Activated T-helper 9 cell treated with anti-CD3 and anti-CD28 coated beads, Interleukin-2, amount 50 U/mL, for 16 hours (primary cell): ENCODE results near the gene UBTD1.
"Not testable (repeated sequence)": the region's sequence is repeated elsewhere in the genome, so short reads cannot be mapped to it uniquely, and the experiment has no call there.

Source experiments
- DNase-seq: peaks from one replicate; pipeline ENCODE4 v3.0.0-alpha.2; 2020; ENCODE audit warnings: low read depth

UBTD1 gene

DNA sequence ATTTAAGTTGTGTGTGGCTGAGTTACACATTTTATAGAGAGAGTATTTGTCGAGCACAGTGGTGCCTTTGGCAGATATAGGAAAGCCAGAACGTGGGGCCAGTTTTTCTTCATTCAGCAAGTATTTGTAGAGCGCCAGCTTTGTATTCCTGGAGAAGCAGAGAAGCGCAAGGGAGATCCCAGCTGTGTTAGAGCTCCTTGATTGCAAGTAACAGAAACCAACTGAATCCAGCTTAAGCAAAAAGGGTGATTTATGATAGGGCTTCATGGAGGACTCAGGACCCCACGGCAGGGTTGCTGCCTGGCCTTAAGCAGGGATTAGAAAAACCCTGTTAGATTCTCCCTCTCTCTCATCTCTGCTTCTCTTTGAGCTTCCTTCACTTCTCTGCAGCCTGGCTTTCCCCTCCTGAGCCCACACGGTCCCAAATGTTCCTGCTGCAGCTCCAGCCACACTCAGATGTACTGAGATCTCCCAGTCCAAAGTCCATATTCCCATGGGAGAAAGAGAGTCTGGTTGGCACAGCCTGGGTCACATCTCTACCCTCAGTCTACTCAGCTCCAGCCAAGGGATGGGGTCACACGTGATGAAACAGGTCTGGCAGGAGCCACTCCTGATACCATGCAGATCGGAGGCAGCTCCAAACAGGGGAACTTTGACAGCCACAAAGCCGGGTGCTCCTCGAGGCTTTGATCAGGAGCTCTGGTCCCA, 16.7 kb downstream of the UBTD1 start:
- DNase-seq, result no peak

DNA sequence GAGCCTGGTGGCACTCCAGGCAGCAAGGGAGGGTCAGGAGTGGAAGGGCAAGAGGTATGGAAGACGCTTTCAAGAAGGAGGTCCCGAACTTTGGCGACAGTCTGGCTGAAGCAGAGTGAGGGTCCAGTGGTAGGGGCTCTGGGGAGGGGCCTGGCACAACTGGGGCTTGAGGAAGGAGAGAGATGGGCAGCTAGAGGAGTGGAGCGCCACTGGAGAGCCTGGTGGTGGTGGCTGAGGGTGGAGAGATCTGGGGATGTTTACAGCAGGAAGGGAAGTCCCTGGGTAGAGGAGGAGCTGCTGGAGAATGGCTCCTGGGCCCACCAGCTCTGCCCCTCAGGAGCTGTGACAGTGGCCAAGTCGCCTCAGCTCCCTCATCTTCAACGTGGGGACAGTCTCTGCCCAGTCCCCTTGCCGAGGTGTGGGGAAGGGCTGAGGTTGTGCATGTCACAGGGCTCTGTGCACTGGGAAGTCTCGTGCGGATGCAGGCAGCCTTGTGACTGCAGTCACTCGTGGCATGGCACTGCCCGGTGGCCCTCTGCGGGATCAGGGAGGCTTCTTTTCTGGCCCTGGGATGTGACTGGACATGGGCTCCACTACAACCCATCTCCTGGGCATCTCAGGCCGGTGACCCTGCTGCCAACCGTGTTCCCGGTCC, 18.5 kb downstream of the UBTD1 start:
- DNase-seq, result no peak

DNA sequence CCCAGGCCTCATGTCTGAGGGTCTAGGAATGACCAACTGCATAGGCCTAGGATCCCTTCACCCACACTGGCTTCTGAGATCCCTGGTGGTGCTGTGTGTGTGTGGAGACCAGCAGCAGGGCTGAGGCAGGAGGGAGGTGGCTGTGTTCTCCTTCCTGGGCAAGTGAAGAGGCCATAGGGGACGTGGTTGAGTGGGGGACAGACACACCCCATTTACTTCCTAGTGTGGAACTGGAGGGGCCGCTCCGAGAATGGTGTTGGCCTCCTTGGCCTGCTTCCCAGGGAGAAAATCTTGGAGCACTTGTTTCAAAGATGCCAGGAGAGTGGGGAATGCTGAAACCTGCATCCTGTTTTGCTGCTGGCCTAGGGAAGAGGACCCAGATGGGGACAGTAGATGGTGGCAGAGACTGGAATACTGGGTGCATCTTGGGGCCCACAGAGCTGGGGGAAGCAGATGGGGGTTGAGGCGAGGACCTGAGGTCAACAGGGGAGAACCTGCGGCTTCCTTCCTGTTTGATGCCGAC, 19.1 kb downstream of the UBTD1 start:
- DNase-seq, result no peak

DNA sequence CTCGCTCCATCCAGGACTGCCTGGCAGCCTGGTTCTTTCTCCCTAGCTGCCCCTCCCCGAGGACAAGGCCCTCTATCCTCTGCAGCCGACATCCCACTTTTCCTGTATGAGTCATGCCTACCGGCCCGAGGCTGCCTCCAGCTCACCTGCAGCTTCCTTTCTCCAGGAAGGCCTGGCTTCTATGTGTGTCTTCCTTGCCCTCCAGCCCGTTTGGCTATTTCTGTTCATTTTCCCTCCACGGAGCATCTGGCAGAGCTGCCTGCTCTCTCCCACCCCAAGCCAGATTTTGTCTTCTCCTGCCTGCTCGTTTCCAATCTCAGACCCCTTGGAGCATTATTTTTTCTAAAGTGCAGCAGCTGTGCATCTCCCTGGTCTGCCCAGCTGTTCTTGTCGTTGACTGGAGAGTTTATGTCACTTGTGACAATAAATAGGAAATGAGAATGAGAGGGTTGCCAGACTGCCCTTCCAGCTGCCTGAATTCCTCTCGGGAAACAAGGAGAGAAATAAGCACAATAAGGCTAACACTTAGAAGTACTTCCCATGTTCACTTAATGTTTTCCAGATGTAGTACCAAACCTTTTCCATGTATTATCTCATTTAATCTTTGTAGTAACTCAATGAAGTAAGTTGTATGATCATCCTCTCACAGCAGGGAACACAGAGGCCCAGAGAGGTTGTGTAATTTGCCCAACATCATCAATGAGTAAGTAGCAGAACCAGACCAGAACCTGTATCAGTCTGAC, 19.7 kb downstream of the UBTD1 start:
- no peak for DNase-seq

DNA sequence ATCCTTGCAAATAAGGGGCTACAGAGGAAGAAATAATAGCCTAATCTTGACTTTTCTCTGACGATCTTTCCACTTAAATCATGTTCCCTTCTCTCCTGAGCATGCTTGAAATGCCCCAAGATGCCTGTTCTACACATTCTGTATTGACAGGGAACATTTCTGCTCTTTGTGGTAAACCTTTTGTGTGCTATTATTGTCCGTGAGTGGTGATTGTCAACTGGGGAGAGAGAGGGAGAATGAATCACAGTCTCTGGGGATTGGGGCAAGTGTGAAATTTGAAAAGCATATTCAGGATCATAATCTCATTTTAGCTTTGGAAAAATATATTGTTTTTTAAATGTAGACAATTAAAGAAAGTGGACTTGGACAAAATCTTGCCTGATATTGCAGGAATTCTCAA, 20.6 kb downstream of the UBTD1 start:
- no peak for DNase-seq

DNA sequence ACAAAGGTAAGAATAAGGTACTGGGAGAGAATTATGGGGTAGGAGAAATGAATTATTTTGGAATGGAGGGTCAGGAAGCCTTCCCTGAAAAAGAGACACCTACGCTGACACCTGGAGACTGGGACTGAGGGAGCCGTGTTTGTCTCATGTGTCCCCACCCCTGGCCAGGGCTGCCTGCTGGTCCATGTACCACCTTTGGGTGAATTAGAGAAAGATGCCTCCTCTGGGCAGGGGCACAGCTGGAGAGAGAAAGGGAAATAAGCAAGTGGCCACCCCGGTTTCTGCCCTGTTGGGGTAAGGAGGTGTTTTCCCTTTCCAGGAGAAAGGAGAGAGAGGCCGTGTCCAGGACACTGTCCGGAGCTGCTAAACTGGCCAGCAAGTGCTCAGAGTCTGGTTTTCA, 21.8 kb downstream of the UBTD1 start:
- no peak for DNase-seq

DNA sequence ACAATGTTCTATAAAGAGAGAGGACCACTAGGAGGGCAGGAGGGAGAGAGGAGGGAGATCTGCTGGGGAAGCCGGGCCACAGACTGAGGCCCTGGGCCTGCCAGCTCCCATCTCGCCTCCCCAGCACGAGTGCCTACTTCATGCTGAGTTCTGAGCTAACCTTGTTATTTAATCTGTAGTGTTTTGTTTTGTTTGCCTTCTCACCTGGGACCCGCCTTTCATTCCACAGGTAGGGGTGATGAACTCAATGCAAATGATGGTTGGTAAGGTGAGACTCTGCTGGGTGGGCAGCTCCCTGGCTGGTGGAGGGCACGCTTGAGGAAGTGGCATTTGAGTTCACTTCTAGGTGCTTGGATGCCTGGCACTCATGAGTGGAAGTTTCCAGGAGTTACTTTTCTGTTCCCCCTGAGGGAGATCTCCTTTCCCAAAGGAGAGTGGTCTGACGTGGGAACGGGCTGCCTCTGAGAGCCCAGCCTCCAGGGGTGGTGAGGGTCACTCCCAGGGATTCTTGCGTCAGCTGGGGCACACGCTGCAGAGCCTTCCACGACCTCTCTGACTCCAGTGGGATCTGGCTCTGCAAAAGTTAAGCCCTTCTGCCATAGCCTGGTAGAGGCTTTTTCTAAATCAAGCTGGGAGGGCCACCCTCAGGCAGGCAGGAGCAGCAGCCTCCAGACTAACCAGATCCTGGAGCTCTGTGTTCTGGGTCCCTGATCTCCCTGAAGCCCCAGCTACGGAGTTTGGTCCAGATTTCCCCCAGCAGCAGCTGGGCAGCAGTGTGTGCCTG, 22.4 kb downstream of the UBTD1 start:
- DNase-seq, result no peak

DNA sequence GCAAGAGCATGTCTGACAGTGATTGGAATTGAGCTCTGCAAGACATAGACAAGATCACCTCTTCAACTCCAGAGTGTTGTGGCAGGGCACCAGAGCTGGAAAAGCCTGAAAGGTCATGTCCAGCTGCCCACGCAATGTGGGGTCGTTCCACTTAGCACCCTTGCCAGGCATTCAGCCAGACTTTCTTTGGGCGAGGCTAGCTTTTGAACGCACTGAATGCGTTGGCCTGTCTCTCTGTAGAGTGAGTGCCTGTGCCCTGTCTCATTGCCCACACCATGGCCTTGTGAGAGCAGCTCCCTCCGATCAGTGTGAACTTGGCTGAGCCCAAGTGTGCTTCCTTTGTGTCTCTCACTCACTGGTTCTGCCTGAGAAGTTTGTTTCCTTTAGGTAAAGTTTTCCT, 23.3 kb downstream of the UBTD1 start:
- DNase-seq, result no peak

DNA sequence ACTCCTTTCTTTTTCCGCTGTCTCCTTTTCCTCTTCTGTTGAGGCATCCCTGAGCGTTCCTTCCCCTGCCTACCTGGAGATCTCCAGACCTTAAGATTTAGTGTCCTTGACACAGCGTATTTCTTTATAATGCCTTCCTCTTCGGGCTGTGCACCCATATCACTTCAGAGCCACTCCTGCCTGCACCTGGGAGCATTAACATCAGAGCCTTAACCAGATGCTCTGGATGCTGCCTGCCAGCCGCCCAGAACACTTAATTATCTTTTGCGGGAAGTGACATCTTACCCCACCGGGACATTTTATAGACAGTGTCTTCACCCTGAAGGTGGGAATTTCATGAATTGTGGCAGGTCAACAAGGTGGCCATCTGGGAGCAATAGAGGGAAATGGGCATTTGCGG, 24.2 kb downstream of the UBTD1 start:
- DNase-seq, result no peak

DNA sequence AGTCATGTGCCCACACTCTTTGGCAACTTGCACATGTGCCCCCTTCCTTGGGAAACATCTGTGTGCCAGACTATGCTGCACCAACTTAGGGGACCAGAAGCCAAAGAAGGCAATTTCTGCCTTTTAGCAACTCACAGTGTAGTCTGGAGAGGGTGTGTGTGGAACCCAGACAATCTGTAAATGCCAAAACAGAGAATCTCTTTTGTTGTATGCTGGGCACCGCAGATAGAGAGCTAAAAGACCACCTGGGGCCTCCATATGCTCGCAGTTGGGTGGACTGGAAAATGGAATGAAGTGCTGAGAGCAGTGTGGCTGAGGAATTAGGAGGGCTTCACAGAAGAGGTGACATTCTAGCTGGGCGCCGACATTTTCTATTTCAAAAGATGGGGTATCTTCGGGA, 26.4 kb downstream of the UBTD1 start:
- DNase-seq, result no peak

DNA sequence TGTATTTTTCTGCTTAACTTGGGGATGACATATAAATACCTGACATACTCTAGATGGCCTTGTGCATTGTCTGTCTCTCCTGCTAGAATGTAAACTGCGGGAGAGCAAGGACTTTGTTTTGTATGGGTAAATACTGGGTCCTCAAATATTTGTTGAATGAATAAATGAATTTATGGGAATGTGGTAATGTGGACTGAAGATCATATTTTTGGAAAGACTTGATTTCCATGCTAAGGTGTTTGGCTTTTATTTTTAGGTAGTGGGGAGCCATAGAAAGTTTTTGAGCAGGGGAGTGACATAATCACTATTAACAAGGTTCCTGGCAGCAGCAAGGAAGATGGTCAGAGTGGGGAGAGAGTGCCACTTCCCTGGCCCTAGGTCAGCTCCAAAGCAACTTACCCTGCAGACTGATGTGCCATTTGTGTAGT, 27.0 kb downstream of the UBTD1 start:
- DNase-seq, result no peak

DNA sequence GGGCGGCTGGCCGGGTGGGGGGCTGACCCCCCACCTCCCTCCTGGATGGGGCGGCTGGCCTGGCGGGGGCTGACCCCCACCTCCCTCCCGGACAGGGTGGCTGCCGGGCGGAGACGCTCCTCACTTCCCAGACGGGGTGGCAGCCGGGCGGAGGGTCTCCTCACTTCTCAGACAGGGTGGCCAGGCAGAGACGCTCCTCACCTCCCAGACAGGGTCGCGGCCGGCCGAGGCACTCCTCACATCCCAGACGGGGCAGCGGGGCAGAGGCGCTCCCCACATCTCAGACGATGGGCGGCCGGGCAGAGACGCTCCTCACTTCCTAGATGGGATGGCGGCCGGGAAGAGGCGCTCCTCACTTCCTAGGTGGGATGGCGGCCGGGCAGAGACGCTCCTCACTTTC, 30.2 kb downstream of the UBTD1 start:
- not testable (repeated sequence) for DNase-seq

DNA sequence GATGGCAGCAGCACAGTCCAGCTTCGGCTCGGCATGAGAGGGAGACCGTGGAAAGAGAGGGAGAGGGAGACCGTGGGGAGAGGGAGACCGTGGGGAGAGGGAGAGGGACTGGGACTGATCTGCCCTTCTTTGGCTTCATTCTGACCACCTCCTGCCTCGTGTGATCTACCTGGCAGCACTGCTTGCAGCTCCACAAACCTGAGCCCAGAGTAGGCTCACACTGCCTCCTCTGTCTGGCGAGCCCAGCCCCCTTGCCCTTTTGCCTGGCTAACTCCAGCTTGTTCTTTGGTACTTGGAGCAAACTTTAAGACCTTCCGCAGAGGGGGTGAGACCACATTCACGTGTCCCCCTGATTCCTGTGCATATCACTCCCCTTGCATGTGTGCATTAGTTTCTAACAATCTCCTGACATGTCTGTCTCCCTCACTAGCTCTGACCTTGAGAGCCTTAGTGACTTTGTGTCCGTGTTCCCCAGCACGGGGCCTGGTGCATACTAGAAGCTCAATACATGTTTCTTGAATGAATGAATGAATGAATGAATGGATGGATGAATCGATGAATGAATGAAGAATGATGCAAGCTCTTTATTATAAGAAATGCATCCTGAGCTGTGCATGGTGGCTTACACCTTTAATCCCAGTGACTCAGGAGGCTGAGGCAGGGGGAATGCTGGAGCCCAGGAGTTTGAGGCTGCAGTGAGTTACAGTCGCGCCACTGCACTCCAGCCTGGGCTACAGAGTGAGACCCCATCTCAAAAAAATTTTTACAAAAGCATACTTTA, 31.2 kb downstream of the UBTD1 start:
- no peak for DNase-seq

DNA sequence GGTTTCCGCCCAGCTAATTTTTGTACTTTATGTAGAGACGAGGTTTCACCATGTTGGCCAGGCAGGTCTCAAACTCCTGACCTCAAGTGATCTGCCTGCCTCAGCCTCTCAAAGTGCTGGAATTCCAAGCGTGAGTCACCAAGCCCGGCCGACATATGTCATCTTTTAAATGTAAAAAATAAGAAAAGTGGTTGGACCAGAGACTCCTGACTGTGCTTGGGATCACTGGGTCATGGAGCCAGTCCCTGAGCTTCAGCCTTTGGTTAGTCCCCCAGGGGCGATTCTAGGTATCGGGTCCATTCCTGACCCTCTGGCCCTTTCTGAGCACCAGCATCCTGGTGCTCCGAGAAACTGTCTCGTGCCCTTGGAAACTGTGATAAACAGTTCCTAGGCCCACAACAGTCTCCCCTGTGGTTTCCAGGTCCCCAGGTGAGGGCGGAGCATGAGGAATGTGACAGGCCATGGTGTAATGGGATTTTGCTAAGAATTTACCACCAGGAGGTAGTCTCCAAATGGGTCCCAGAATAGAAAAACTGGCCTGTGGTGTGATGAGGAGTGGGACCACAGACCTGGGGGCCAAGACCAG, 32.8 kb downstream of the UBTD1 start:
- no peak for DNase-seq

DNA sequence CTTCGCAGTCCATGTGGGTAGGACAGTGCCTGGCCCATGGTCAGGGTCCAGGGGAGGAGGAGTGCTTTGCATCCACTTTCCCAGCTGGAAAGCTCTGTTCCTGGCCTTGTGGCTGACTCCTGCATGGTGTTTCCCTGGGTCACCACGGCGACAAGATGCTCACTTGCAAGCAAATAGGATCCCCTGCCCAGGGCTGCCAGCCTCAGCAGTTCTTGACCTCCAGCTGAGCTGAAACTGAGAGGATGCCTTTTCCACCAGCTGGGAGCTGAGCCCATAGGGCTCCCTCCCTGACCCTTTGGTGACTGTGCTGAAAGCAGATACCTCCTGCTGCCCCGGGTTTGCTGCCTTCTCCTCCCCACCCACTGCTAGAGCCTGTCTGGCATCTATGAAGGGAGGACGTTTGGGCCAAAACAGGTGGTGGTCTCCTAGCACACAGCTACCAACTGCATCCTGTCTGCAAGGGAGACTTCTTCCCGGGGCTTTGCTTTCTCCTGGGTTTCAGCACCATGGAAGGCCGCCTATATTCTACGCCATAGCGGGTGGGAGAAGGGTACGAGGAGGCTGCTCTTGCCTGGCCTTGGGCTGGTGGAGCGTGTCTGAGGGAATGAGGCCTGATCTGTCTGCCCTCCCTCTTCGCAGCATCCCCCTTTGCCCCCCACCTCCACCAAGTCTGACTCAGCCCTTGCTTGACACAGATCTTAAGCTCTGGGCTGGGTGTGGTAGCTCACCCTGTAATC, 34.4 kb downstream of the UBTD1 start:
- no peak for DNase-seq

DNA sequence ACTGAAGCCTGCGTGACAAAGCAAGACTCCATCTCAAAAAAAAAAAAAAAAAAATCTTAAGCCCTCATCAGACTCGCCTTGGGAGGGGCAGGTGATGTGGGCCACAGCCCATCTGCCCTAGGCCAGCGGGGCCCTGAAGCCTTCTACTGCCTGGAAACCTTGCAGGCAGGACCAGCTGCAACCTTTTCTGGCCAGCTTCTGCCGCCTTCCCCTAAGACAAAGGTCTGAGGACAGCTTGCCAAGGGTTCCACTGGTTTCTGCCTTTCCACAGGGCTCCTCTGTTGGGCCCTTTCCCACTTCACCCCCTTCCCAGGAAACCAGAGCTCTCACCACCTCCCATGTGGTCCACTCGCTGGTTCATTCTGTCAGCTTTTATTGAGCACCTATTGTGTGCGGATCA, 35.2 kb downstream of the UBTD1 start:
- DNase-seq, result no peak

DNA sequence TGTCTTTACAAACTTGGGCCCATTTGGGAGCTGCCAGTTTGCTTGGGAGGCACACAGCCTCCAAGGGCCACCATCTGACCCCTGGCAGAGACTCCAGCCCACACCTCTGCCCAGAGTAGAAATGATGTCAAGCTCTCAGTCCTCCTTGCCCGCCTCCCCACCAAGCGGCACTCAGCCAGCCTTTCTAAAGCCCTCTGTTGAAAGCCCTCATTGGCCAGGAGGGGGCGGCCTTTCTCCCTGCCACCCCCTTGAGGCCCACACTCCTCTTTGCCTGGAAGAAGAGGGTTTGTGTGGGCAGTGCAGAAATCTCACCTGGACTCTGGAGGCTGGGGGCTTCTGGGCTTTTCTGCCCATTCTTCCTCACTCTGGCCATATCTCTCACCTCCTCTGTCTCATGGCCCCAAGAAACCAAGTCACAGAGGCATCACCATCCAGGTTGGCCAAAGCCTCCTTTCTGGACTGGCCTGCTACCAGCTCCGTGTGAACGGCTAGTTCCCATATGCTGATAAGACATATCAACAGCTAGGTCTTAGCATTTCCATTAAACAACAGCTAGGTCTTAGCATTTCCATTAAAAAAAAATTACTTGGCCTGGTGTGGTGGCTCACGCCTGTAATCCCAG, 36.1 kb downstream of the UBTD1 start:
- DNase-seq, result no peak

DNA sequence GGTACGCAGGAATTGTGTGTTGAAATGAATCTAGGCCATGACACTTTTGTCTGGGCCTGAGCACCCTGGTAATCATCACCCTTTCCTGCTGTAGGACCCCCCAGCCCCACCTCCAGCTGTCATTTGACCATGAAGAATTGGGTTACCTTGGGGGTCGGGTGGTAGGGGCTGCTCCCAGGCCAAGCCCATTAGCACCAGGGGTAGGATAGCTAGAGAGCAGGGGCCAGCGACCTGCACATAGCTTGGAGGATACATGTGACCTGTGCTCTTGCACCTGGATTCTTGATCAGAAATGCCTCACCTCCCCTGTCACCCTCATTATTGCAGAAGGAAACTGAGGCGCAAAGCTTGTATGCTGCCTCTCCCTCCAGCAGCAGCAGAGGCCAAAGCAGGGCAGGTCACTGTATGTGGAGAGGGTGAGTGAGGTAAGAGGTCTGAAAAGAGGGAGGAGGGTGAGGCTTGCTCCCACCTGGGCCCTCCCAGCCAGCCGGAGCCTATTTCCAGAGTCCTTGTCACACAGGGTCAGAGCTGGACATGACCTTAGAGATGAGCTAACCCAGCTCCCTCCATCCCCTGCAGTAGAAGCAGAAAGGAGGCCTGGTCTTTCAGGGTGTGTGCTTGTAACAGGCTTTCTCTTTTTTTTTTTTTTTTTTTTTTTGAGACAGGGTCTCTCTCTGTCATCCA, 38.6 kb downstream of the UBTD1 start:
- no peak for DNase-seq

DNA sequence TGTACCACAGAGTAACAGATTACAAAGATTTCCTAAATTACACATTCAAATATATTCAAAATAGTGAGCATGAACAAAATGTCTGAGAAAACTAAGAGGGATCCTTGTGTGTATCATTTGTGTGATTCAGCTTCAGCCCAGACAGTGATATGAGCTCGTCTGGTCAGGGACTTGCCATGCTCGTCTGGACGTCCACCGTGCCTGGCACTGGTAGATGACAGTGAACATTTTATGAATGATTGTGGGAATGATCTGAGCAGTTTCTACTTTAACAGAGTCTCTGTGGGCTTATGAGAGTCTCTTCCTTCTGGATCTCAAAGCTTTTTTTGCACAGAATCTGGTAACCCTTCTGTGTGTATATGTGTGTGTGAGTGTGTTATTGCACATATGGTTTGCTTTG, 39.7 kb downstream of the UBTD1 start:
- no peak for DNase-seq
